Stimulated activated CD4-positive, alpha-beta T cell treated with anti-CD3 and anti-CD28 coated beads, TNF-alpha, amount 100 ng/mL, for 1 hour (primary cell): ENCODE results near the gene ZCCHC8.
"Not testable (repeated sequence)": the region's sequence is repeated elsewhere in the genome, so short reads cannot be mapped to it uniquely, and the experiment has no call there.

Experiments
- DNase-seq, 3 donors: peaks; one replicate each; pipeline ENCODE4 v3.0.0-alpha.2; 2020; ENCODE audit warnings: low read depth in 3 of 3, low spot score in 1 of 3

Gene ZCCHC8

GRCh38 chr12:122473543-122474323 lies 27.0 kb downstream of the ZCCHC8 start:
- DNase-seq = peak in 1 of 3 donors; percentile 29

- DNase-seq = no peak
Observed at GRCh38 chr12:122471324-122472226, 29.2 kb downstream of the ZCCHC8 start.

- DNase-seq = not testable (repeated sequence)
Observed at GRCh38 chr12:122470576-122470975, 30.2 kb downstream of the ZCCHC8 start.

GRCh38 chr12:122469856-122470255 lies 30.9 kb downstream of the ZCCHC8 start:
- DNase-seq = not testable (repeated sequence)

GRCh38 chr12:122467983-122468382 lies 32.7 kb downstream of the ZCCHC8 start:
- DNase-seq = no peak

- DNase-seq = not testable (repeated sequence)
Observed at GRCh38 chr12:122464317-122465042, 36.3 kb downstream of the ZCCHC8 start.

GRCh38 chr12:122460641-122461040 lies 40.1 kb downstream of the ZCCHC8 start:
- DNase-seq = no peak

GRCh38 chr12:122460061-122460460 lies 40.7 kb downstream of the ZCCHC8 start:
- DNase-seq = no peak

GRCh38 chr12:122459211-122459610 lies 41.5 kb downstream of the ZCCHC8 start:
- no peak for DNase-seq

- no peak for DNase-seq
Observed at GRCh38 chr12:122458105-122459035, 42.4 kb downstream of the ZCCHC8 start.

GRCh38 chr12:122457627-122458026 lies 43.1 kb downstream of the ZCCHC8 start:
- DNase-seq = no peak

- DNase-seq = no peak
Observed at GRCh38 chr12:122454739-122455138, 46.0 kb downstream of the ZCCHC8 start.

- DNase-seq = no peak
Observed at GRCh38 chr12:122454250-122454721, 46.4 kb downstream of the ZCCHC8 start.

GRCh38 chr12:122452701-122453285 lies 47.9 kb downstream of the ZCCHC8 start:
- no peak for DNase-seq

GRCh38 chr12:122449317-122449716 lies 51.4 kb downstream of the ZCCHC8 start:
- DNase-seq = no peak

- not testable (repeated sequence) for DNase-seq
Observed at GRCh38 chr12:122447825-122448224, 52.9 kb downstream of the ZCCHC8 start.

GRCh38 chr12:122446390-122446789 lies 54.3 kb downstream of the ZCCHC8 start:
- DNase-seq = not testable (repeated sequence)

- DNase-seq = not testable (repeated sequence)
Observed at GRCh38 chr12:122444071-122444470, 56.7 kb downstream of the ZCCHC8 start.

GRCh38 chr12:122438822-122439221 lies 61.9 kb downstream of the ZCCHC8 start:
- not testable (repeated sequence) for DNase-seq

- no peak for DNase-seq
Observed at GRCh38 chr12:122437656-122438121, 63.0 kb downstream of the ZCCHC8 start.
